NT2/D1 (cell line): ENCODE data around the gene TBC1D5.

ENCODE experiments used
- SUZ12 ChIP-seq: IDR thresholded peaks from 2 replicates; pipeline ENCODE4 v1.6.1; 2011; ENCODE audit not compliant: insufficient read length, insufficient read depth; ENCODE audit errors: extremely low read depth
- YY1 ChIP-seq: IDR thresholded peaks from 2 replicates; pipeline ENCODE4 v1.6.1; 2011; ENCODE audit not compliant: insufficient read length, insufficient read depth
- ZNF274 ChIP-seq: IDR thresholded peaks from 2 replicates; pipeline ENCODE4 v1.6.1; 2011; ENCODE audit warnings: mild to moderate bottlenecking, low read depth, low read length

DNA sequence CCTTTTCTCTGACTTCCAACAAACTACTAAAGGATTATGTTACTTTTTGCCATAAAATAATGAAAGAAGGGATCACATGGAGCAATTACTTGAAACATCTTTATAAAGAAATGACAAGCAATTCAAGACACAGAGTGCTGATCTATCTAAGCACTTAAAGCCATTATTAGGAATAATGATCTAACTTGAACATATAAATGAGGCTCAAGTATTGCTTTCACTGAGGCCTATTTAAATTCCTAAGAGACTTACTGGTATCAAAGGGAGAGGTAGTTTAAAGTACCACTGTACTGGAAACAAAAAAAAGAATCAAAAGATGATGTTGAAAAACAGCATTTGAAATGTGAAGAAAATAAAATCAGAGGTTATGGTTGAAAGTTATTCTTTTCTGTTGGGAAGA is 482.2 kb downstream of the TBC1D5 start:
- TF ChIP-seq ZNF274 (no peak), SUZ12 (no peak), YY1 (no peak)
